GM23338 (cell line): ENCODE data around the gene KRT85.

Experiments
- CREB1 ChIP-seq: fragments of 250-450 bp; sonication (Bioruptor Pico); IDR thresholded peaks from 2 replicates; pipeline ENCODE4 v1.5.0; 2020; ENCODE audit warnings: low read depth, mild to moderate bottlenecking, moderate library complexity
- CTCF ChIP-seq, 2 experiments: fragments of 200-600 bp in 1 of 2; sonication (generic) in 1 of 2; conservative IDR thresholded peaks; 2 replicates each; pipeline versions ENCODE4 v1.5.1 to v1.6.1; 2016 to 2017; ENCODE audit warnings: antibody characterized with exemption in 2 of 2, low read depth in 2 of 2, mild to moderate bottlenecking in 2 of 2, moderate library complexity in 1 of 2
- ETS1 ChIP-seq: IDR thresholded peaks from 2 replicates; pipeline ENCODE4 v1.6.1; 2016; ENCODE audit warnings: antibody characterized with exemption
- EZH2 ChIP-seq: fragments of 200-600 bp; sonication (generic); IDR thresholded peaks from one replicate; pipeline ENCODE4 v1.8.0; 2017; ENCODE audit warnings: antibody characterized with exemption, mild to moderate bottlenecking, low read depth; ENCODE audit not compliant: unreplicated experiment
- EZH2phosphoT487 ChIP-seq: fragments of 200-600 bp; sonication (generic); IDR thresholded peaks from one replicate; pipeline ENCODE4 v1.8.1; 2018; ENCODE audit warnings: antibody characterized with exemption; ENCODE audit not compliant: unreplicated experiment
- JUNB ChIP-seq: IDR thresholded peaks from one replicate; pipeline ENCODE4 v1.6.1; 2016; ENCODE audit warnings: antibody characterized with exemption; ENCODE audit not compliant: unreplicated experiment
- NANOG ChIP-seq: IDR thresholded peaks from 2 replicates; pipeline ENCODE4 v1.6.1; 2016; ENCODE audit warnings: antibody characterized with exemption, borderline replicate concordance
- POLR2AphosphoS5 ChIP-seq: IDR thresholded peaks from 2 replicates; pipeline ENCODE4 v1.6.1; 2016; ENCODE audit warnings: antibody characterized with exemption, low read depth
- REST ChIP-seq: IDR thresholded peaks from one replicate; pipeline ENCODE4 v1.6.1; 2018; ENCODE audit warnings: antibody characterized with exemption; ENCODE audit not compliant: unreplicated experiment
- STAT1 ChIP-seq: IDR thresholded peaks from one replicate; pipeline ENCODE4 v1.6.1; 2016; ENCODE audit warnings: antibody characterized with exemption; ENCODE audit not compliant: unreplicated experiment
- ZNF114 ChIP-seq: fragments of 250-450 bp; sonication (Bioruptor Pico); IDR thresholded peaks from 2 replicates; pipeline ENCODE4 v1.5.0; 2020; ENCODE audit warnings: mild to moderate bottlenecking, moderate library complexity
- ZNF331 ChIP-seq: fragments of 250-450 bp; sonication (Bioruptor Pico); IDR thresholded peaks from 2 replicates; pipeline ENCODE4 v1.5.0; 2020; ENCODE audit warnings: low read depth, mild to moderate bottlenecking, moderate library complexity

- TF ChIP-seq POLR2AphosphoS5 = no peak
- TF ChIP-seq CTCF (conservative IDR thresholded peaks at IDR 0.05; ENCODE audit: low read depth in 2 of 2) = no peak
- no peak for TF ChIP-seq REST
- no peak for TF ChIP-seq EZH2phosphoT487
- TF ChIP-seq EZH2 = no peak
- no peak for TF ChIP-seq ZNF114 (CRISPR knock-in tag)
- no peak for TF ChIP-seq JUNB
- TF ChIP-seq ZNF331 (CRISPR knock-in tag) = no peak
- no peak for TF ChIP-seq ETS1
- no peak for TF ChIP-seq NANOG
- no peak for TF ChIP-seq CREB1
- TF ChIP-seq STAT1 = no peak
These were observed 30.6 kb downstream of the KRT85 start for GRCh38 chr12:52336641-52337040.
